K562 (cell line): ENCODE data around the gene FRMPD4. TPM values are rescaled to one million over a fixed set of nuclear protein-coding genes. Genes with fewer than 3 reads are reported as not detected.

Source experiments
- ATAC-seq: fragments of 200-7000 bp; cut with Tn5 transposase; 3 replicates; pipeline ENCODE4 v1.9.1; 2020; ENCODE audit warnings: moderate library complexity
- BruUV-seq: library from RNA; stranded (reverse); fragments of 400-500 nt; replicated peaks from 2 replicates; lab custom pipeline; 2021; lab: Mats Ljungman, UMichigan
- CTCF ChIA-PET: fragments of 300-600 bp; formaldehyde crosslinking; extraction: SDS; loops from one replicate; lab custom pipeline; 2021; ENCODE audit warnings: low intra/inter-chr PET ratio; lab: Yijun Ruan, JAX
- POLR2A ChIA-PET: fragments of 300-600, 350-650 bp; sonication (Branson Sonifier 250); formaldehyde crosslinking; extraction: SDS; loops from one replicate; lab custom pipeline; 2021; ENCODE audit warnings: antibody characterized with exemption, inconsistent platforms; lab: Yijun Ruan, JAX
- DNase-seq, 4 experiments: peaks; one replicate each; pipeline versions ENCODE4 v3.0.0 to v3.0.0-alpha.2; 2011 to 2018; ENCODE audit warnings: low spot score in 3 of 4, mixed read lengths in 3 of 4; ENCODE audit errors: extremely low read depth in 1 of 4
- FAIRE-seq: peaks from 2 replicates; lab custom pipeline; 2011; peaks lifted over from hg19 to GRCh38; lab: Jason Lieb, UNC
- H2AFZ ChIP-seq: 2 replicates; pipeline ENCODE4 v1.6.0; 2011; ENCODE audit warnings: low read depth, low read length, control low read depth, inconsistent platforms
- H3K27ac ChIP-seq: fragments of 200-600 bp; 3 replicates; pipeline ENCODE4 v1.8.0; 2011; ENCODE audit warnings: low read depth, mild to moderate bottlenecking, control low read depth, inconsistent platforms, low read length, moderate library complexity, mixed read lengths; ENCODE audit errors: extremely low read depth
- H3K27me3 ChIP-seq, 2 experiments: fragments of 300-600 bp in 1 of 2; 2 replicates in 1 of 2; 3 replicates in 1 of 2; pipeline versions ENCODE4 v1.6.0 to v1.8.0; 2011; ENCODE audit warnings: inconsistent platforms in 2 of 2, low read length in 2 of 2, mild to moderate bottlenecking in 1 of 2, mixed read lengths in 1 of 2, moderate library complexity in 1 of 2; ENCODE audit not compliant: control insufficient read depth in 2 of 2, insufficient read depth in 2 of 2
- H3K36me3 ChIP-seq: fragments of 300-600 bp; 3 replicates; pipeline ENCODE4 v1.8.0; 2011; ENCODE audit warnings: mild to moderate bottlenecking, low read length, inconsistent platforms; ENCODE audit not compliant: control insufficient read depth, insufficient read depth
- H3K4me1 ChIP-seq, 2 experiments: fragments of 200-600 bp in 1 of 2; replicated peaks in 1 of 2; 2 replicates in 1 of 2; 3 replicates in 1 of 2; pipeline versions ENCODE4 v1.5.1 to v1.8.0; 2011; ENCODE audit warnings: inconsistent platforms in 2 of 2, low read length in 2 of 2, mild to moderate bottlenecking in 1 of 2, mixed read lengths in 1 of 2, moderate library complexity in 1 of 2; ENCODE audit not compliant: control insufficient read depth in 2 of 2, insufficient read depth in 2 of 2
- H3K4me2 ChIP-seq: 2 replicates; pipeline ENCODE4 v1.6.1; 2011; ENCODE audit warnings: low read length, control low read depth, inconsistent platforms, mixed read lengths; ENCODE audit not compliant: insufficient read depth
- H3K4me3 ChIP-seq: fragments of 200-600 bp; sonication (generic), shearing (Covaris generic); 2 replicates; pipeline ENCODE4 v1.5.1; 2016; ENCODE audit warnings: control low read depth, inconsistent platforms
- H3K79me2 ChIP-seq: fragments of 200-600 bp; 3 replicates; pipeline ENCODE4 v1.8.0; 2011; ENCODE audit warnings: low read length, inconsistent platforms; ENCODE audit not compliant: control insufficient read depth, insufficient read depth
- H3K9ac ChIP-seq, 2 experiments: 2 replicates each; pipeline versions ENCODE4 v1.6.0 to v1.6.1; 2011; ENCODE audit warnings: low read depth in 2 of 2, low read length in 2 of 2, control low read depth in 1 of 2, inconsistent platforms in 1 of 2, mild to moderate bottlenecking in 1 of 2, mixed read lengths in 1 of 2; ENCODE audit not compliant: insufficient read depth in 1 of 2
- H3K9me1 ChIP-seq: one replicate; pipeline ENCODE4 v1.6.0; 2011; ENCODE audit warnings: inconsistent platforms, mild to moderate bottlenecking, low read length, moderate library complexity; ENCODE audit not compliant: control insufficient read depth, insufficient read depth
- H3K9me3 ChIP-seq: replicated peaks from 2 replicates; pipeline ENCODE4 v1.5.1; 2011; ENCODE audit warnings: low read depth, low read length, inconsistent platforms; ENCODE audit not compliant: control insufficient read depth, insufficient read depth
- H4K20me1 ChIP-seq: replicated peaks from 2 replicates; pipeline ENCODE4 v1.6.1; 2011; ENCODE audit warnings: low read length, inconsistent platforms, mixed read lengths; ENCODE audit not compliant: control insufficient read depth, insufficient read depth
- CBX1 ChIP-seq: sonication (generic); IDR thresholded peaks from 2 replicates; pipeline ENCODE4 v1.6.1; 2016; ENCODE audit warnings: antibody characterized with exemption, low read depth, mild to moderate bottlenecking
- DNMT1 ChIP-seq: fragments of 450-650 bp; IDR thresholded peaks from 2 replicates; pipeline ENCODE4 v1.6.1; 2016; ENCODE audit warnings: antibody characterized with exemption, mild to moderate bottlenecking
- EP400 ChIP-seq: fragments of 450-650 bp; IDR thresholded peaks from 2 replicates; pipeline ENCODE4 v1.6.1; 2017; ENCODE audit warnings: antibody characterized with exemption, mild to moderate bottlenecking, moderate library complexity
- L3MBTL2 ChIP-seq: fragments of 450-650 bp; IDR thresholded peaks from 2 replicates; pipeline ENCODE4 v1.6.1; 2016; ENCODE audit warnings: mild to moderate bottlenecking, moderate library complexity
- MXI1 ChIP-seq: IDR thresholded peaks from 2 replicates; pipeline ENCODE4 v1.6.1; 2011; ENCODE audit warnings: low read depth, mild to moderate bottlenecking, improper control_type of control experiment, low read length
- PYGO2 ChIP-seq: fragments of 450-650 bp; IDR thresholded peaks from 2 replicates; pipeline ENCODE4 v1.6.1; 2016; ENCODE audit warnings: mild to moderate bottlenecking, missing genetic modification characterization, moderate library complexity, missing compliant biosample characterization
- RAD51 ChIP-seq: fragments of 450-650 bp; IDR thresholded peaks from 2 replicates; pipeline ENCODE4 v1.7.1; 2016; ENCODE audit warnings: low read depth, mild to moderate bottlenecking, borderline replicate concordance
- ZNF12 ChIP-seq: sonication (generic); formaldehyde crosslinking; IDR thresholded peaks from 2 replicates; pipeline ENCODE4 v1.4.0; 2020; ENCODE audit warnings: mild to moderate bottlenecking, missing genetic modification reagents
- ZNF197 ChIP-seq: fragments of 200-800 bp; sonication (Bioruptor generic); IDR thresholded peaks from 2 replicates; pipeline ENCODE4 v1.6.1; 2016; ENCODE audit warnings: low read depth, missing genetic modification characterization, missing compliant biosample characterization
- WGBS: fragments of 100-300 bp; shearing (Covaris generic); methylation state at CpG from one replicate; pipeline ENCODE4 v1.1.6; 2016; ENCODE audit warnings: low coverage, mixed read lengths; ENCODE audit not compliant: insufficient coverage; ENCODE audit errors: missing lambda C conversion rate; 5-methylcytosine and 5-hydroxymethylcytosine counted together
- in situ Hi-C: fragments of 300-500 bp; cut with MboI; formaldehyde crosslinking; loops from 4 replicates; pipeline ENCODE4 v1.15.0; 2018; ENCODE audit warnings: inconsistent platforms, mixed read lengths
- intact Hi-C: fragments of 100-400 bp; cut with micrococcal nuclease; formaldehyde crosslinking; loops from 2 replicates; pipeline ENCODE4 v1.14.2; 2022
- polyA plus RNA-seq, 8 experiments: library from polyadenylated mRNA; depleted of rRNA in 4 of 8; stranded (reverse) in 5 of 8; unstranded in 3 of 8; fragments of >200 nt; fragmentation: Nextera tagmentation in 2 of 8; fragmentation: Illumina TruSeq in 1 of 8; extraction: Ambion mirVana in 2 of 8; extraction: Trizol in 1 of 8; gene quantifications; 2 replicates each; pipeline versions ENCODE4 v1.2.1 to v1.2.3, GENCODE V29; 2011 to 2014; ENCODE audit warnings: inconsistent platforms in 1 of 8, missing spikeins in 1 of 8
- total RNA-seq, 7 experiments: library from RNA; depleted of rRNA in 6 of 7; stranded (reverse); fragments of >200 nt in 6 of 7; fragmentation: Illumina TruSeq in 2 of 7; extraction: Trizol in 2 of 7; gene quantifications; 2 replicates each; pipeline versions ENCODE4 v1.2.1 to v1.2.3, GENCODE V29; 2011 to 2021; ENCODE audit warnings: low replicate concordance in 1 of 7
- TF ChIP-seq, protein P1 (sequence below): fragments of 450-650 bp; conservative IDR thresholded peaks from 2 replicates; pipeline ENCODE4 v1.6.1; 2016; ENCODE audit warnings: missing genetic modification characterization, low read depth, mild to moderate bottlenecking, missing compliant biosample characterization, moderate library complexity

Gene FRMPD4
- total and polyA plus RNA-seq, 9 of the 15 experiments (the other 6 are each of a cell fraction or from before 2014, with no cell fraction given): not detected

DNA sequence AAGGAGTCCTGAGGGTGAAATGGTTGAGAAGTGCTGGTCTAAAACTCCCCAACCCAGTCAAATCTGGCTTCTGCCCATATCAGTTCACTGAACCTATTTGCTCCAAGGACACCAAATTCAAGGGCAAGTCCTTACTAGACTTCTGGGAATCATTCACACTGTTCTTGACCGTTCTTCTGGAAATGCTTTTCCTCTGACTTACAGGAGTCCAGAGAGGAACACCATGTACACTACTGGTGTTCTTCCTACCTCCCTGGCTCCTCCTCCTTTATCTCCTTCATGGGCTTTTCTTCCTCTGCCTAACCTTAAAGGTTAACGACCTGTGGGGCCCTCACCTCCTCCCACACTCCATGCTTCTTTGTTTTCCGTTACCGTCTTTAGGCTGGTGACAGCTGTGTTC is 281.3 kb downstream of the FRMPD4 start:
- POLR2A ChIA-PET: no interaction called here
- no peaks in the 10 kb centered on the region for H3K36me3 ChIP-seq
- no peaks in the 10 kb centered on the region for H3K9me1 ChIP-seq
- H3K27me3 ChIP-seq: no peaks in the 10 kb centered on the region
- no peak overlapping the region for H3K4me3 ChIP-seq
- no peak overlapping the region for H2AFZ ChIP-seq
- no peak overlapping the region for H3K9ac ChIP-seq
- ATAC-seq: no peak
- no peaks in the 10 kb centered on the region for H3K9me3 ChIP-seq
- FAIRE-seq: no peak
- no peaks in the 10 kb centered on the region for H3K4me1 ChIP-seq
- DNase-seq: no peak
- H3K79me2 ChIP-seq: no peaks in the 10 kb centered on the region
- TF ChIP-seq RAD51 (no peak), CBX1 (no peak)
- BruUV-seq: no TSS peak
- WGBS: 0% methylated on average over 1 of the region's 4 CpGs
- H4K20me1 ChIP-seq: no peaks in the 10 kb centered on the region
- in situ Hi-C loops: no loop called here
- no peak overlapping the region for H3K4me2 ChIP-seq
- H3K27ac ChIP-seq: no peak overlapping the region
- intact Hi-C loops: no loop called here
- CTCF ChIA-PET: no interaction called here

DNA sequence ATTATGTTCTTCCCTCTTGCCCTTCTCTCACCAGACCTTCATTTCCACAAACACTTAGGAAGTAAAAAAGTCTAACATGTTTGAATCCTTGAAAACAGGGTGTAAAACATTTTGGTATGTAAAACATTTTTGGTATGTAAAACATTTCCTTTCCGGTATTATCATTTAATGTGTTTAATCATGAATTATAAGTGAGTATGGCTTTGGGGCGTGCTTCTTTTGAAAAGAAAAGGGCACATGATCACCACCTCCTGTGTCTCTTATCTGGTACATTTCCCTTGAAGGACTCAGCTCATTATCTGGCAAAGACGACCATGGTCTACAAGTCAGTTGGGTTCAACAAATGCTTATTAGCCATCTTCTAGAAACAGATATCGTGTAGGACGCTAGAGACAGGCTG is 283.6 kb downstream of the FRMPD4 start:
- no peak overlapping the region for H3K4me3 ChIP-seq
- no peak overlapping the region for H3K27ac ChIP-seq
- no peaks in the 10 kb centered on the region for H3K9me3 ChIP-seq
- H2AFZ ChIP-seq: no peak overlapping the region
- BruUV-seq: no TSS peak
- H3K4me2 ChIP-seq: no peak overlapping the region
- in situ Hi-C loops: no loop called here
- DNase-seq: no peak
- intact Hi-C loops: no loop called here
- no peaks in the 10 kb centered on the region for H3K36me3 ChIP-seq
- ChIA-PET CTCF (no interaction called here), POLR2A (no interaction called here)
- no peaks in the 10 kb centered on the region for H3K79me2 ChIP-seq
- H3K4me1 ChIP-seq: no peaks in the 10 kb centered on the region
- no peak overlapping the region for H3K9ac ChIP-seq
- TF ChIP-seq PYGO2 (tag) (no peak), MXI1 (no peak), ZNF12 (CRISPR knock-in tag) (no peak), EP400 (no peak), ZNF197 (CRISPR knock-in tag) (no peak), DNMT1 (no peak), L3MBTL2 (no peak)
- TF ChIP-seq, protein P1, sequence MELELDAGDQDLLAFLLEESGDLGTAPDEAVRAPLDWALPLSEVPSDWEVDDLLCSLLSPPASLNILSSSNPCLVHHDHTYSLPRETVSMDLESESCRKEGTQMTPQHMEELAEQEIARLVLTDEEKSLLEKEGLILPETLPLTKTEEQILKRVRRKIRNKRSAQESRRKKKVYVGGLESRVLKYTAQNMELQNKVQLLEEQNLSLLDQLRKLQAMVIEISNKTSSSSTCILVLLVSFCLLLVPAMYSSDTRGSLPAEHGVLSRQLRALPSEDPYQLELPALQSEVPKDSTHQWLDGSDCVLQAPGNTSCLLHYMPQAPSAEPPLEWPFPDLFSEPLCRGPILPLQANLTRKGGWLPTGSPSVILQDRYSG (tag): no peak
- TF ChIP-seq, all 486 proteins: peak for 0
- H4K20me1 ChIP-seq: no peaks in the 10 kb centered on the region
- 0% methylated on average over 5 of the region's 5 CpGs for WGBS
- no peak for ATAC-seq
- no peak for FAIRE-seq
- no peaks in the 10 kb centered on the region for H3K27me3 ChIP-seq
- H3K9me1 ChIP-seq: no peaks in the 10 kb centered on the region
